BE2C (cell line): ENCODE measurements around the gene VENTX.

Source experiments
- DNase-seq: peaks from one replicate; pipeline ENCODE4 v3.0.0-alpha.2; 2020
- H3K27me3 ChIP-seq: fragments of 250-450 bp; sonication (Bioruptor Pico); 2 replicates; pipeline ENCODE4 v1.5.1; 2020; ENCODE audit warnings: mild to moderate bottlenecking
- H3K36me3 ChIP-seq: fragments of 250-450 bp; sonication (Bioruptor Pico); 2 replicates; pipeline ENCODE4 v1.5.1; 2020; ENCODE audit warnings: mild to moderate bottlenecking
- H3K4me1 ChIP-seq: fragments of 250-450 bp; sonication (Bioruptor Pico); 2 replicates; pipeline ENCODE4 v1.5.1; 2020
- H3K4me3 ChIP-seq: 2 replicates; pipeline ENCODE4 v1.5.1; 2011; ENCODE audit warnings: low read depth, low read length
- H3K9me3 ChIP-seq: fragments of 250-450 bp; sonication (Bioruptor Pico); 2 replicates; pipeline ENCODE4 v1.5.1; 2020
- TF ChIP-seq, protein P1 (sequence below): IDR thresholded peaks from 2 replicates; pipeline ENCODE4 v1.5.1; 2012; ENCODE audit warnings: mild to moderate bottlenecking, low read depth, low read length

VENTX gene

DNA sequence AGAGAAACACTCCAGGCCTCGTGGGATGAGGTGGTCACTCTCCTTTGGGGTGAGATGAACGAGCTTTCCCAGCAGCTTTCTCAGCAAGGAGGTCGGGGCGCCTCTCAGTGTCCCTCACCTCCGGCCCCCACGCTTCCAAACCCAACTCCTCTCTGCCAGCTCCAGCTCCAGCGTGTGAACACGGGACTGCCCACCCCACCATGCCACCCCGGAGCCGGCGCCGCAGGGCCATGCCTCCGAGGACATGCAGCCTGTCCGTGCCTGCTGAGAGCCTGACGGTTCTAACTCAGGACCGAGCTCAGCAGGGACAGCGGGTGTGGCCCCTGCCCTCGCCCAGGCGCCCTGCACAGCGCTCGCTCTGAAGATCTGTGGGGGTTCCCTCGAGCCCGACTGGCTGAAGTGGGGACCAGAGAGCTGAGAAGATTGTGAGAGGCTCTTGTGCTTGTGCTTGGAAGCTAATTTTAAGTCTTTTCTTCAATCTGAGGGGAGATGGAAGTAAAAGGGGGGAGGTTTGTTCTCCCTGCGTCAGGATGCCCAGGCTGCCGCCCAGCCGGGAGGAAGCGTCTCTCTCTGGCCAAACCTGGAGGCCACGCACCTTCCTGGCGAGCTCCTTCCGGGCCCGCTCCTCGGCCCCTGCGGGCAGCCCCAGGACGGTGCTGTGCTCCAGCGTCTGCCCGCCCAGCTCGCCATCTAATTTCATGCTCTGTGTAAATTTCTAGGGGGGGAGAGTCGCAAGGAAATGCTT is 44.1 kb downstream of the VENTX start:
- H3K27me3 ChIP-seq = no peaks in the 10 kb centered on the region
- H3K36me3 ChIP-seq = peaks cover 18% of the 10 kb centered on the region
- H3K9me3 ChIP-seq = no peaks in the 10 kb centered on the region
- H3K4me1 ChIP-seq = no peaks in the 10 kb centered on the region
- no peak for DNase-seq
- TF ChIP-seq, protein P1, sequence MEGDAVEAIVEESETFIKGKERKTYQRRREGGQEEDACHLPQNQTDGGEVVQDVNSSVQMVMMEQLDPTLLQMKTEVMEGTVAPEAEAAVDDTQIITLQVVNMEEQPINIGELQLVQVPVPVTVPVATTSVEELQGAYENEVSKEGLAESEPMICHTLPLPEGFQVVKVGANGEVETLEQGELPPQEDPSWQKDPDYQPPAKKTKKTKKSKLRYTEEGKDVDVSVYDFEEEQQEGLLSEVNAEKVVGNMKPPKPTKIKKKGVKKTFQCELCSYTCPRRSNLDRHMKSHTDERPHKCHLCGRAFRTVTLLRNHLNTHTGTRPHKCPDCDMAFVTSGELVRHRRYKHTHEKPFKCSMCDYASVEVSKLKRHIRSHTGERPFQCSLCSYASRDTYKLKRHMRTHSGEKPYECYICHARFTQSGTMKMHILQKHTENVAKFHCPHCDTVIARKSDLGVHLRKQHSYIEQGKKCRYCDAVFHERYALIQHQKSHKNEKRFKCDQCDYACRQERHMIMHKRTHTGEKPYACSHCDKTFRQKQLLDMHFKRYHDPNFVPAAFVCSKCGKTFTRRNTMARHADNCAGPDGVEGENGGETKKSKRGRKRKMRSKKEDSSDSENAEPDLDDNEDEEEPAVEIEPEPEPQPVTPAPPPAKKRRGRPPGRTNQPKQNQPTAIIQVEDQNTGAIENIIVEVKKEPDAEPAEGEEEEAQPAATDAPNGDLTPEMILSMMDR = no peak
- H3K4me3 ChIP-seq = no peak overlapping the region

DNA sequence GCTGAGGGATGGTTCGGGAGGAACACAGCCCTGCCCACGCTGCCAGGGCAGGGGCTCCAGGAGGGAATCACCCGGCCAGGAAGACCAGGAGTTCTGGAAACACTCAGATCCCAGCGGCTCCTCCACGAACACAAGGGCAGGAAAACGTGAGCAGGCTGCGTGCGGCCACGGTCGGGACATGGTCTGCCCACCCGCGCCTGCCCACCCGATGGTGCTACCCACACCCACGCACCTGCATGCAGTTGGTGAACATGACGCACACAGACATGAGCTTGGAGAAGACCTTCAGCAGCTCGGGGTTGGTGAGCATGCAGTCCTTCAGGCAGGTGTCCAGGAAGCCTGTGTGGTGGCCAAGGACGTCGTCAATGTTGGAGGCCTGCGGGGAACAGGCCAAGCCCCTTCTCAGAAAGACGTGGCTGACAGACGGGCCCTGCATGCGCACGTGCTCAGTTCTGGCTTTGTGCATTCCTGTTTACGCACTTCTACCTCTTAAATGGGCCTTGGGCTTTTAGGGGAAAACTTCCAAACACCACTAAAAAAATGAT is 45.3 kb downstream of the VENTX start:
- no peak for DNase-seq
- TF ChIP-seq, protein P1 = no peak
- Histone ChIP-seq H3K4me1 (no peaks in the 10 kb centered on the region), H3K9me3 (no peaks in the 10 kb centered on the region), H3K36me3 (peaks cover 18% of the 10 kb centered on the region), H3K4me3 (no peak overlapping the region), H3K27me3 (no peaks in the 10 kb centered on the region)

DNA sequence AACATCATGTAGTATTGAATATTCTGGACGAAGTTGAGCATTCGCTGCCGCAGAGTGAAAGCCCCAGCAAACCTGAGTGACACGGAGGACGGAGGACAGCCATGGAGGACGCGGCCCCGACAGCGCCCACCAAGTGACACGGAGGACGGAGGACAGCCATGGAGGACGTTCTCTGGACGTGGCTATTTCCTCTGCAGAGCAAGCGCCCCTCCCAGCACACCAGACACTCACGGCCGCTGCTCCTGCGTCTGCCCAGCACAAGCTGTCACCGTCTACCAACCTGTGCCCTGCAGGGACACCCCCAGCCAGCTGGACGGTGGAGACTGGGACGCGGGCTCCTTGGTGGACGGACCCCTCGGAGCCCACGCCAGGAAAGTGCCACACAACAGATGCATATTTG is 46.3 kb downstream of the VENTX start:
- no peaks in the 10 kb centered on the region for H3K27me3 ChIP-seq
- H3K4me1 ChIP-seq = no peaks in the 10 kb centered on the region
- no peak overlapping the region for H3K4me3 ChIP-seq
- no peak for DNase-seq
- H3K9me3 ChIP-seq = no peaks in the 10 kb centered on the region
- peaks cover 23% of the 10 kb centered on the region for H3K36me3 ChIP-seq
- TF ChIP-seq, protein P1 = no peak

DNA sequence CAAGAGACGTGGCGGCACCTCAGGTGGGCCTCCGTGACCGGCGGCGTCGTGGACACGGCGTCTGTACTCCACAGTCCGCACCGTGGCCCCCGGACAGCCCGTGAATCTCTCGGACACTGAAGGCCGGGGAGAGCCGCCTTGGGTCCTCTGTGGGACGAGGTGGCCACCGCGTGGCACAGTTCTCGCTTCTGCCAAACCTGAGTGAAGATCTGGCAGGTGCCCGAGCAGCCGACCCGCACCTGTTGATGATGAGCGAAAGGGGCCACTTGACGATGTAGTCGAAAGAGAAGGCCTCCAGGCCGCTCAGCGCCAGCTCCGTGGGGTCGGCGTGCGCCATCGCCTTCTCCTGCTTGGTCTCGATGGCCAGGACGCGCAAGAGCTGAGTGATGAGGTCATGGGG is 47.6 kb downstream of the VENTX start:
- Histone ChIP-seq H3K4me3 (no peak overlapping the region), H3K27me3 (no peaks in the 10 kb centered on the region), H3K9me3 (no peaks in the 10 kb centered on the region), H3K4me1 (no peaks in the 10 kb centered on the region), H3K36me3 (peaks cover 20% of the 10 kb centered on the region)
- DNase-seq = no peak
- TF ChIP-seq, protein P1 = no peak

DNA sequence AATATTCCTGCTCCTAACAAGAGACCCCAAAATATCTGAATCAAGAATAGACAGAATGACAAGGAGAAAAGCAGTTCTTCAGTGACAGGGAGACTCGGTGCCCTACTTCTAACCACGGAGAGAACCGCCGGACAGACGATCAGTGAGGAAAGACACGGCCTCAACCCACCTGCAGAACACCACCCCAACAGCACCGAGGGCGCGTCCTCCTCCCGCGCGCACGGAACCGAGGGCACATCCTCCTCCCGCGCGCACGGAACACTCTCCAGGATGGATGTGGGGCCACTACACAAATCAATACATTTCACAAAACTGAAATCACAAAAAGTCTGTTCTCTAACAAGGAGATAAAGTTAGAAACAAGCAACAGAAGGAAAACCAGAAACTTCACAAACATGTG is 48.7 kb downstream of the VENTX start:
- TF ChIP-seq, protein P1 = no peak
- H3K36me3 ChIP-seq = peaks cover 20% of the 10 kb centered on the region
- no peaks in the 10 kb centered on the region for H3K9me3 ChIP-seq
- H3K4me3 ChIP-seq = no peak overlapping the region
- no peaks in the 10 kb centered on the region for H3K27me3 ChIP-seq
- H3K4me1 ChIP-seq = no peaks in the 10 kb centered on the region
- no peak for DNase-seq

DNA sequence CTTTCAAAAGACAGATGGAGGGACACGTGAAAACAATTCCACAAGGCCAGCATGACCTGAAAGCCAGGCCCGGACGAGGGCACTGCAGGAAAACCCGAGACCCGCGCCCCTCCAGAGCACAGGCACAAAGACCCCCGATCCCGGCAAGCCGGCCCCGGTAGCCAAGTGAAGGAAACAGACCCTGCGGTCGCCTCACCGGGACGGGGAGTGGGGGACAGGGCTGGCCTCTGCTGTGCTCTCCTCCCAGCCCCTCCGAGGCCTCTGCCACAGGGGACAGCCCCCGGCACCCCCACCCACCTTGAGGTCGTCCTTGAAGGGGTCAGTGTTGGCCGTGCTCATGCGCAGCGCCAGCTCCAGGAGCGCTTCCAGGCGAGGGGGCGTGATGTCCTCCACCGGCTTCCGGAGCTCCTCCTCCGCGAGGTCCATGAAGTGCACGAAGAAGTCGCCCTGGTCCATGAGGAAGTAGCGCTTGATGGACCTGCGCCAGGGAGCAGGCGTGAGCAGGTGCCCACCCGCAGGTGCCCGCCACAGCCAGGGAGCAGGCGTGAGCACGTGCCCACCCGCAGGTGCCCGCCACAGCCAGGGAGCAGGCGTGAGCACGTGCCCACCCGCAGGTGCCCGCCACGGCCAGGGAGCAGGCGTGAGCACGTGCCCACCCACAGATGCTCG is 50.3 kb downstream of the VENTX start:
- no peak for DNase-seq
- H3K27me3 ChIP-seq = no peaks in the 10 kb centered on the region
- no peak overlapping the region for H3K4me3 ChIP-seq
- H3K9me3 ChIP-seq = no peaks in the 10 kb centered on the region
- H3K36me3 ChIP-seq = peaks cover 26% of the 10 kb centered on the region
- TF ChIP-seq, protein P1 = no peak
- H3K4me1 ChIP-seq = no peaks in the 10 kb centered on the region
